Stomach (tissue), 4 donors: Measurements from ENCODE around the gene ZBTB2.

Experiments used
- CTCF ChIP-seq, 7 experiments: fragments of 450-650 bp in 4 of 7; fragments of 200-600 bp in 3 of 7; sonication (generic) in 3 of 7; IDR thresholded peaks; one replicate each; pipeline ENCODE4 v1.5.1; 2016 to 2019; ENCODE audit warnings: antibody characterized with exemption in 7 of 7, control low read depth in 2 of 7, mild to moderate bottlenecking in 1 of 7
- POLR2A ChIP-seq, 4 donors: fragments of 450-650 bp; IDR thresholded peaks; one replicate each; pipeline ENCODE4 v1.6.1; 2016; ENCODE audit warnings: antibody characterized with exemption in 4 of 4, control low read depth in 2 of 4, mild to moderate bottlenecking in 1 of 4, moderate library complexity in 1 of 4

- TF ChIP-seq CTCF (IDR thresholded peaks at IDR 0.05): no peak
- TF ChIP-seq POLR2A (IDR thresholded peaks at IDR 0.05): no peak
These were observed 69.9 kb downstream of the ZBTB2 start for GRCh38 chr6:151321438-151321837.
